Activated effector memory CD4-positive, alpha-beta T cell treated with Interleukin-2 at 50 U/mL for 16 hours (primary cell): Measurements from ENCODE around the gene TESMIN.

Source experiments
- DNase-seq: peaks from one replicate; pipeline ENCODE4 v3.0.0-alpha.2; 2020

Gene TESMIN

DNA sequence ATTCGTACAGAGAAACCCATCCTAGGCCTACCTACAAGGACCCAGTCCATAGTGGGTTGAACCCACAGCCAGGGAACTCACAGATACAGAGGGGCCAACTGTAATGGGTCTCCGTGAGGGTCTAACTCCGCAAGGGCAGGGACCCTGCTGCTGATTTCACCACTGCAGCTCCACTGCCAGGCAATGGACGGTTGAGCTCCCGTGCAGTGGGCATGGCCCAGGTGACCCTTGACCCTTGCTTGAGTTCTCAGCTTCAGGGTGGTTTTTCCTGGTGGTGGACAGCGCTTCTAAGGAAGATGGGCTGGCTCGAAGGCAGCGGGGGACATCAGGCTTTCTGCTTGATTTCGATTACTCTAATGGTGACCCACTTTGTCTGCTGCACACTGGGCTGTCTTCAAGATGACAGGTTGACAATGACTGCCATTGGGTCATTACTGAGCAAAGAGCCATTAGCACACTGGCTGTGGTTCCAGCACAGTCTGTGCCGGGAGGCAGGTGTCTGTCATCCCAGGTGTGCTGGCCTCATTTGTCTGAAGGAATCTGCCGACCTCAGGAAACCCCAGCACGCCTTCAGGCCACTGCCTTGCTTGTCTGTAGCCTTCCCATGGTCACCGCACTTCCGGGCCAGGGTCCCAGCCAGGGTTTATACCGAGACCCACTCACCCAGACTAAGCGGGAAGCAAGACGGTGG is 70.6 kb downstream of the TESMIN start:
- no peak for DNase-seq

DNA sequence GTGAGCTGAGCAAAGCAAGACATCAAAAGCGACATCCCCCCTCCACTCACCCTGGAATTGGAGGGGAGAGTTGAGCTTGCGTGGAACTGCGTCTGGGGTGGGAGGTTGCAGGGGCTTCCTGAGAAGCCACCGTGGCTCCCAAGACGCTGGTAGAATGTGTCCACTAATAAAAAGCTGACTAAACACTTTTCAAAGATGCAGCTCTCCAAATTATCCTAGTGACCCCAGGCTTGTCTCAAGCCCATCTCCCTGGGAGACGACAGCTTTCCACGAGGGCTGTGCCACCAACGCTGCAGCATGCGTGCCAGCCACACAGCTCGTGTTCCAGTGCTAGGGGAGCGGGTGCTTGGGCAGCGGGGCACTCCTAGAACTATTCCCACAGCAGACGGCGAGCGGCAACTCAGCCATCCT is 73.3 kb downstream of the TESMIN start:
- no peak for DNase-seq

DNA sequence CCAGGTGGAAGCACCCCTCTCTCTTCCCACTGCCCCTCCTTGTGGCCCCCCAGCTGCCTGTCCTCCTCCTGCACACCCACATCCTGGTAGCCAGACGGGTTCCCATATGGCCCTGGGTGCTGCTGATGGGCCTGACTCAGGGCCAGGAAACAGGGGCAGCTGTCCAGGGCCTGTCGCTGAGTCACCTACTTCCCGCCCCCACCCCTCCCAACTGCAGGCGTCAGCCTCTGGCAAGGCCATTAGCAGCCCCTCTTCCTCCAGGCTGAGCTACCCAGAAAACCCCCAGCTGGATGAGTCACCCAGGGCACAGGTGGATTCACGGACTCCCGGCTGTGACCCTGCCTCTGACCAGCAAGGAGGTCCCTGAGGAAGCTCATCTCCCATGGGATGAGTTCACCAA is 73.9 kb downstream of the TESMIN start:
- DNase-seq, result no peak

DNA sequence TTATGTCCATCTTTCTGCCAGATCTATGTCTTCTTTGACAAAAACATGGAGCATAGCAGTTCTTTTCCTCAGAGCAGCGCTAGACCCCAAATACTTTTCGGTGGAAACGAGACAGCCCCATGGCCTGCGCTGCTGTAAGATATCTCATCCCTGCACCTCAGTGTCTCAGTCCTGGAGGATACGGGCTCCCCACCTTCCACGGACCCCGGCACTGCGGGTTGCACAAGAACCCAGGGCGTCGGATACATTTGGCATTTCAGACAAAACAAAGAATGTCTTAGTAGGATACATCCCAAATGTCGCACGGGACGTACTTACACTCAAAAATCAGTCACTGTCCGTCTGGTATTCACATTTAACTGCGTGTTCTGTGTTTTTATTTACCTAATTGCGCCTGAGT is 76.9 kb downstream of the TESMIN start:
- DNase-seq, result no peak

DNA sequence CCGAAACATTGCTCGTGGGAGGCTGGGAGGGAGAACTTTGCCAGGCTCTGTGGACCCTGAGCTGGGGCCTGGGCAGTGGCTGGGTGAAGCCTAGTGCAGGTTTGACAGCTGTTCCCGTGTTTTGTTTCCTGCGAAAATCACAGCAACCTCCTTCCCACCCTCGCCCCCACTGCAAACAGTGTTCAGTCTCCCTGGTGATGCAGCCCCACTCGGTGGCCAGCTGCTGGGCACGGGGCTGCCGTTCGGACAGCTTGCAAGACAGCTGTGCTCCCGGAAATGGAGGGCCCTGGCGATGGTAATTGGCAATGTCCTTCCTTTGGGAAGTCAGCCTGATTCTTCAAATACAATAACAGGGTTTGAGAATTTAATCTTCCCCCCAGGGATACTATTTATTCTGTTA is 77.3 kb downstream of the TESMIN start:
- DNase-seq, result no peak

DNA sequence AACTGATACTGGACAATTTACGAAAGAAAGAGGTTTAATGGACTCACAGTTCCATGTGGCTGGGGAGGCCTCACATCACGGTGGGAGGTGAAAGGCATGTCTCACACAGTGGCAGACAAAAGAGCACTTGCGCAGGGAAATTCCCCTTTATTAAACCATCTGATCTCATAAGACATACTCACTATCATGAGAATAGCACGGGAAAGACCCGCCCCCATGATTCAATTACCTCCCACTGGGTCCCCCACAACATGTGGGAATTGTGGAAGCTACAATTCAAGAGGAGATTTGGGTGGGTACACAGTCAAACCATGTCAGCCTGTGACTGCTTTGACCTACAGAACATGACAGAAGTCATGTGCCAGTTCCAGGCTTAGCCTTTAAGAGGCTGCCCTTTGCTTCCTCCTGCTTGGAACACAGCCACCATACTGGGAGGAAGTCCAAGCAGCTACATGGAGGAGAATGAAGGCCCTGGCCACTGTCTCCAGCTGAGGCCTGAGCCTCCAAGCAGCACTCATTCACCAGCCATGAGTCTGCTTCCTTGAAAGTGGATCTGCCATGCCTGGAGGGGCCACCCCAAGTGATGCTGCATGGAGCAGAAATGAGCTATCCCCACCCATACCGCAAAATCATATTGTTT is 77.9 kb downstream of the TESMIN start:
- DNase-seq, result no peak

GRCh38 chr11:68670208-68670992 is 80.9 kb downstream of the TESMIN start:
- no peak for DNase-seq

DNA sequence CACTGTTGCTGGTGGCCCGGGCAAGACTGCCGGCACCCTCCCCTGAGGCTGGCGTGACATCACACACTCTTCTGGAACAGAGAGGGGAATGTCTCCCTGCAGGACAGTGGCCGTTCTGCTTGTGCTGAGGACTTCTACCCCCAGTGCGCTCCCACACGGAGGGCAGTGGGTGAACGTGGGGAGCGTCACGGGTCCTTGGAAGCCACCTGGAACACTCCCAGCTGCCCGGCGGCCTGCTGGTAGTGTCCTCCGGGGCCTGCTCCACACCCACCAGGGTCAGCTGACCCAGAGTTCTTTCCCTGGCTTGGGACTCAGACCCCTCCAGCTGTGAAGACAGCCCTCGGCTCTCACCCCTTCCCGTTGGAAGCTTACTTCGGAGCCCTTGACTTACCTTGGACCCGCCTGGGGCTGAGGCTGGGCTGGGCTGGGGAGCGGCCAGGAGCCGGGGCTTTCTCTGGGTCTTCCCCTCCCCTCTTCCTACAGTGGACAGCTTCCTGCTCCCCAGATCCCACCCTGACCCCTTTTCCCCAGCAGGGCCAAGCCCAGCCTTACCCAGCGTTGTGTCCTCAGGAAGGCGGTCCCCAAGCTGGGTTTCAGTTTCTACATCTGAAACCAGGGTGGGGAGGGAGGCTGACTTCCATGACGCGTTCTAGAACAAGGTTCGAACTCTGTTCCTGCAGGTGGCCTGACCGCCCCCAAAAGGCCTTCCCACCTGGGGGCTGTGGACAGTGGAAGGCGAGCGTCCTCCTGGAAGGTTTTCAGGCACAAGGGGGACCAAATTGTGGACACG is 81.8 kb downstream of the TESMIN start:
- no peak for DNase-seq

DNA sequence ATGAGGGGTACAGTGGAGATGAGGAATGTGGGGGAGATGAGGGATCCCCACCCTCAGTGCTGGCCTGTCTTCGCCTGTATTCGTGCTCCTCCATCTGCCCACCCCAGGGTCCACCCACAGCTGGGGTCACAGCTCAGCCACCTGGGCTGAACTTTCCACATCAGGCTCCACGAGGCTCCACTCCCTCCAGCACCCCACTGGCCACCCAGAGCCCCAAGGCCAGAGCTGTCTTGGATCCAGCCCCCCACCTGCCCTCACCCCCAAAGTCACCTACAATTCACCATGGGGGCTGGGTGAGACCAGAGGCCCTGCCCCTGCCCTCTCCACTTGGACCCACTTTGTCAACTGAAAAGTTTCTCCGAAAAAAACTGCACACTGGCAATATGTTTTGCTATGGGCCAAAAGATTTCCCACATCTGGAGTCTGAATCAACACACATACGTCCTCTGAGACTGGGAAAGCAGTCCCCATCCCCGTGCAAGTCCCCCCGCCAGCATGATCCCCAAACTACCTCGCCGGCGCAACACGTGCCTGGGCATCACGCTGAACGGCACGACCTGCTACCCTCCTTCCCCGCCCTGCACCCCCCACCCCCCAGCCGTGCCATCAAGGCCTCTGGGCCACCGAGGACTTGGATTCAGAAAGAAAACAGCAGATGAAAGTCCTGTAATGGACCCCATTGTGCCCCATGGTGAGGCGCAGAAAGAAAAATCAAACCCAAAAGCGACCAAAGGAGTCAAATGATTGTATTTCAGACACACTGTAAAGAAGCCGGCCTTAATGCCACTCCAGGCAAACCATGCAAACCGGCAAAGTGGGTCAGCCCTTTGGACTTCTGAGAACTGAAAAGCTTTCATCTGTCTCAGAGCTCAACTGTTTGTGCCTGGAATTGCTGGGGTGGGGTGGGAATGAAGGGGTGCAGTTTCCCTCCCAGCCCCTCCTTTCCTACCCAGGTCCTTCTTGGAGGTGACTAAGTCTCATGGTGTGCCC is 83.5 kb downstream of the TESMIN start:
- DNase-seq, result no peak

GRCh38 chr11:68666849-68667248 is 84.5 kb downstream of the TESMIN start:
- no peak for DNase-seq

- no peak for DNase-seq
Measured at GRCh38 chr11:68665436-68665835, 85.9 kb downstream of the TESMIN start.

DNA sequence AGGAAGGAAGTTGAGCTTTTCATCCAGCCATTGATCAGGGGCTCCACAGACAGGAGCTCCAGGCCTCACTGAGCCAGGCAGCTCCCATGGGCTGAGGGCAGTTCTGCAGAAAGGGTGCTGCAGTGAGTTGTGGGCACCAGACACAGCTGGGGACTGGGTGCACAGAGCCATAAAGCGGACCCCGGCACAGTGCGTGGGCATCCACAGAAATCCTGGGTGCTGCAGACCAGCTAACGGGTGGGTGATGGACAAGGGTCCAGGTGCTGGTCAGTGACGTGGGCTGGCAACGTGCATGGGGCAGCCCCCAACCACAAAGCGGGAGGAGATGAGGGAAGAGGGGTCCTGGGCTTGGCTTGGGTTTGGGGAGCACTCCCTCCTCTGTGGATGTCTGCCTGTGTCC is 86.4 kb downstream of the TESMIN start:
- DNase-seq, result no peak

GRCh38 chr11:68664141-68664540 is 87.2 kb downstream of the TESMIN start:
- DNase-seq, result no peak

- no peak for DNase-seq
Measured at GRCh38 chr11:68663482-68664010, 87.8 kb downstream of the TESMIN start.

DNA sequence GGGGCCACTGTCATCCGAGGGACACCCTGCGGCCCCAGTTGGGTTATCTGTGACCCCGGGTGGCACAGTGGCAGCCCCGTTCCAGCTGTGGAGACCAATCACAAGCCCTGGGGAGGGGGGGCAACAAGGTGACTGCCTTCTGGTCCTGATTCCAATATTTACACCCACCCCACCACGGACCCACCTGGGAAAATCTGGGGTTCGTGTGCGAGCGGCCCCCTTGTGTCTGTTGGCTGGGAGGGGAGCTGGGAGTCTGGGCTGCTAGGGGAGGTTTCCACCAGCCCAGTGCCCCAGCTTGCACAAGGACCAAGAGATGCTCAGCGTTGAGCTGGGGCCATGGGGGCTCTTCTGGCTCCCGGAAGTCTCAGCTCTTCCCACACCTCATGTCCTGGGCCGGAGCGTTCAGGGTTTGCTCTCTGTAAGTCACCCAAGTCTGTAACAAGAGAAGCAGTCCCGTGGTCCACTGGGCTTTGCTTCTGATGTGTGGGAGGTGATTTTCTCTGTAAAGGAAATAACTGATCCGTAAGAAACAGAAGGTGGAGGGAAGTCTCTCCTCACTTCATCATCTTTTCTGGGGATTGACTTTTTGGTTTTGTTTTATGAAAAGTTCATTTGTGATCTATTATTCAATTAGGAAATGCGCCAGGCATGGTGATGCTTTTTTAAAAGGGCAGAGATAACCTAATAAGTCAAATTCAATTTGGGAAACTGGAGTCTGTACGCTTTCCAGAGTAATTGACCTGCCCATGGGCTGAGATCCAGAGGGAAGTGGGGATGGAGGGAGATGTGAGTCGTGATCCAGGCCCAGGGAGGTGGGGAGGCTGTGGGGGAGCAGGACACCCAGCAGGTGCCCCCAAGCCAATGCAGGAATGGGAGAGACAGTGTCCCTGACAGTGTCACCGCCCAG is 89.4 kb downstream of the TESMIN start:
- DNase-seq, result no peak

- DNase-seq, result no peak
Measured at GRCh38 chr11:68661014-68661413, 90.3 kb downstream of the TESMIN start.

- no peak for DNase-seq
Measured at GRCh38 chr11:68660066-68660810, 91.1 kb downstream of the TESMIN start.

- no peak for DNase-seq
Measured at GRCh38 chr11:68659158-68659921, 92.0 kb downstream of the TESMIN start.

DNA sequence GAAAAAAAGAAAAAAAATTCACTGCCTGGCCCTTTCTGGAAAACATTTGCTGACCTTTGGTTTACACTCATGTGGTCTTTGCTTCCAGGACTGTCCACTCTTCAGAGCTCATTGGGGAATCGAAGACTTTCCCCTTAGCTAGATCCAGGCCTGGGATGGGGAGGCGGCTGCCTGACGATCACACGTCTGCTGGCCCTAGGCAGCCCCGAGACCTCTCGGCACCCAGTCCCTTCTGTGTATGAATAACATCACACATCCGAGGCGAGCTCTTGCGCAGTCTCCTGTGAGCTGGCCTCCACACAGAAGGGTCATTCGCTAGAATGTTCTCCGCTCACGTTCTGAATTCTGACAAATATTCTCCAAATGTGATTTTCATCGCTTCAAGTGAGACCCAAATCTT is 92.7 kb downstream of the TESMIN start:
- DNase-seq, result no peak
